HepG2 (cell line): Measurements from ENCODE around the gene MBL2. TPM values are rescaled to one million over a fixed set of nuclear protein-coding genes. Genes with fewer than 3 reads are reported as not detected.

ENCODE experiments used
- CHCHD3 ChIP-seq: sonication (generic); formaldehyde crosslinking; IDR thresholded peaks from 2 replicates; pipeline ENCODE4 v1.8.0; 2022; ENCODE audit warnings: mild to moderate bottlenecking, missing genetic modification reagents, moderate library complexity
- CREB1 ChIP-seq, 2 experiments: fragments of 450-650 bp in 1 of 2; IDR thresholded peaks; 2 replicates each; pipeline ENCODE4 v1.6.1; 2016 to 2017; ENCODE audit warnings: control low read depth in 1 of 2, mild to moderate bottlenecking in 1 of 2, missing compliant biosample characterization in 1 of 2, missing genetic modification characterization in 1 of 2
- IRX3 ChIP-seq: sonication (generic); formaldehyde crosslinking; IDR thresholded peaks from 2 replicates; pipeline ENCODE4 v1.8.1; 2023; ENCODE audit warnings: mild to moderate bottlenecking, low read depth, missing genetic modification reagents, borderline replicate concordance
- MTF2 ChIP-seq: sonication (generic); formaldehyde crosslinking; IDR thresholded peaks from 2 replicates; pipeline ENCODE4 v1.5.0; 2020; ENCODE audit warnings: missing genetic modification reagents, borderline replicate concordance
- REPIN1 ChIP-seq: sonication (generic); formaldehyde crosslinking; IDR thresholded peaks from 2 replicates; pipeline ENCODE4 v1.8.0; 2022; ENCODE audit warnings: missing genetic modification reagents, low read depth, mild to moderate bottlenecking, borderline replicate concordance
- SALL1 ChIP-seq: sonication (generic); formaldehyde crosslinking; IDR thresholded peaks from 2 replicates; pipeline ENCODE4 v1.8.0; 2022; ENCODE audit warnings: mild to moderate bottlenecking, missing genetic modification reagents
- SMAD3 ChIP-seq: sonication (generic); formaldehyde crosslinking; IDR thresholded peaks from 2 replicates; pipeline ENCODE4 v1.4.0; 2020; ENCODE audit warnings: missing genetic modification reagents
- polyA plus RNA-seq, 8 experiments: library from polyadenylated mRNA; depleted of rRNA in 3 of 8; stranded (reverse) in 7 of 8; unstranded in 1 of 8; fragments of >200 nt; fragmentation: Illumina TruSeq in 4 of 8; extraction: Trizol in 4 of 8; gene quantifications; 2 replicates each; pipeline versions ENCODE4 v1.2.1 to v1.2.3, GENCODE V29; 2011 to 2016; ENCODE audit warnings: low read depth in 4 of 8, missing spikeins in 1 of 8, mixed read lengths in 1 of 8; ENCODE audit not compliant: insufficient read depth in 1 of 8
- total RNA-seq, 5 experiments: library from RNA; depleted of rRNA; stranded (reverse); fragments of >200 nt; fragmentation: Illumina TruSeq; extraction: Trizol; gene quantifications; 2 replicates each; pipeline ENCODE4 v1.2.3, GENCODE V29; 2016; ENCODE audit warnings: low read depth in 1 of 5
- TF ChIP-seq, protein P1 (sequence below), 2 experiments: fragments of 450-650 bp in 1 of 2; sonication (generic) in 1 of 2; formaldehyde crosslinking in 1 of 2; IDR thresholded peaks; 2 replicates each; pipeline versions ENCODE4 v1.6.1 to v1.8.0; 2016 to 2022; ENCODE audit warnings: antibody characterized with exemption in 1 of 2, mild to moderate bottlenecking in 1 of 2, missing genetic modification reagents in 1 of 2
- TF ChIP-seq, protein P2 (sequence below): sonication (generic); formaldehyde crosslinking; IDR thresholded peaks from 2 replicates; pipeline ENCODE4 v1.4.0; 2020; ENCODE audit warnings: missing genetic modification reagents
- TF ChIP-seq, protein P3 (sequence below): sonication (generic); formaldehyde crosslinking; IDR thresholded peaks from 2 replicates; pipeline ENCODE4 v1.9.0; 2021; ENCODE audit warnings: missing genetic modification reagents, borderline replicate concordance
- TF ChIP-seq, protein P4 (sequence below): sonication (generic); formaldehyde crosslinking; conservative IDR thresholded peaks from 2 replicates; pipeline ENCODE4 v1.4.0; 2020; ENCODE audit warnings: mild to moderate bottlenecking, missing genetic modification reagents, moderate library complexity

The MBL2 gene
- total and polyA plus RNA-seq, 2 of the 13 experiments (the other 11 are each of a cell fraction or from before 2014, with no cell fraction given) = 9.6 to 16.2 TPM

DNA sequence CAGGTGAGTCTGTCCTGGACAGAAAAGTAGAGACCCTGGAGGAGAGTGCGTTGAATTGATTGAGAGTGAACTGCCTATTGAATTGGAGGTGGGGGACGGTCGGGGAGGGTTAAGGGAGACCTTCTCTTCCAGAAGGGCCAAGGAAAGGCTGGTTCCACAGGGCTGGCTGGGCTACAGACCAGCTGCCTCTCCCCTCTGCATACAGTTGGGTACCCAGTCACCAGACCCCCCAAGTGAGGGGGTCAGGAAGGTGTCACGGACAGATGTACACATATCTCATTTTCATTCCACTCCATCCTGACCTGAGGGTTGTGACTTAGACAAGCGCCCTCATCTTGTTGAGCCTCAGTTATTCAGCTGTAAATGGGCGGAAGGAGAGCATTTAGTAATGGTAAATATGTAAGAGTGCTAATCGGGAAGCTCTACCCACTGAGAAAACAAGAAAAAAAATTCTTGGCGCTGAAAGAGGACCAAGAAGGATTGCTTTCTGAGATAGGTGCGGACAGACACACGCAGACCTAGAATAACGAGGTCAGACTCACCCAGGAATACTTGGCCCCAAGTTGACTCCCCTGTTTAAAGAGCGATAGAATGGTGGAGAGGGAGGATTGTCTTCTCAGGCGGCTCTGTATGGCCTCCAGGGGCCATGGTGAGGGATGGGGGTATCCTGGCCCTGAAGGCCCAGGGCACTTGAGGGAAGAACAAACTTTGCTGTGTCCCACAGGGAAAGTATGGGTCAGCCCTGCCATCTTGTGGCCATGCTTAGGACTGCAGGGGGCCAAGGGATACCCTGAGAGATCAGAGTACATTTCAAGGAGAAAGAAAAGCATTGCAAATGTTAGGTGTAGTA lies 7.2 kb upstream of the MBL2 start (continued):
- TF ChIP-seq CHCHD3 (CRISPR knock-in tag) (no peak), MTF2 (CRISPR knock-in tag) (no peak), SMAD3 (CRISPR knock-in tag) (no peak), IRX3 (no peak), REPIN1 (CRISPR knock-in tag) (peak; percentile 49; the same call in 1 of the 2 replicates), SALL1 (CRISPR knock-in tag) (peak; percentile 31), CREB1 (IDR thresholded peaks at IDR 0.05) (no peak), CREB1 (CRISPR knock-in tag; IDR thresholded peaks at IDR 0.05) (no peak)
- TF ChIP-seq, protein P1, sequence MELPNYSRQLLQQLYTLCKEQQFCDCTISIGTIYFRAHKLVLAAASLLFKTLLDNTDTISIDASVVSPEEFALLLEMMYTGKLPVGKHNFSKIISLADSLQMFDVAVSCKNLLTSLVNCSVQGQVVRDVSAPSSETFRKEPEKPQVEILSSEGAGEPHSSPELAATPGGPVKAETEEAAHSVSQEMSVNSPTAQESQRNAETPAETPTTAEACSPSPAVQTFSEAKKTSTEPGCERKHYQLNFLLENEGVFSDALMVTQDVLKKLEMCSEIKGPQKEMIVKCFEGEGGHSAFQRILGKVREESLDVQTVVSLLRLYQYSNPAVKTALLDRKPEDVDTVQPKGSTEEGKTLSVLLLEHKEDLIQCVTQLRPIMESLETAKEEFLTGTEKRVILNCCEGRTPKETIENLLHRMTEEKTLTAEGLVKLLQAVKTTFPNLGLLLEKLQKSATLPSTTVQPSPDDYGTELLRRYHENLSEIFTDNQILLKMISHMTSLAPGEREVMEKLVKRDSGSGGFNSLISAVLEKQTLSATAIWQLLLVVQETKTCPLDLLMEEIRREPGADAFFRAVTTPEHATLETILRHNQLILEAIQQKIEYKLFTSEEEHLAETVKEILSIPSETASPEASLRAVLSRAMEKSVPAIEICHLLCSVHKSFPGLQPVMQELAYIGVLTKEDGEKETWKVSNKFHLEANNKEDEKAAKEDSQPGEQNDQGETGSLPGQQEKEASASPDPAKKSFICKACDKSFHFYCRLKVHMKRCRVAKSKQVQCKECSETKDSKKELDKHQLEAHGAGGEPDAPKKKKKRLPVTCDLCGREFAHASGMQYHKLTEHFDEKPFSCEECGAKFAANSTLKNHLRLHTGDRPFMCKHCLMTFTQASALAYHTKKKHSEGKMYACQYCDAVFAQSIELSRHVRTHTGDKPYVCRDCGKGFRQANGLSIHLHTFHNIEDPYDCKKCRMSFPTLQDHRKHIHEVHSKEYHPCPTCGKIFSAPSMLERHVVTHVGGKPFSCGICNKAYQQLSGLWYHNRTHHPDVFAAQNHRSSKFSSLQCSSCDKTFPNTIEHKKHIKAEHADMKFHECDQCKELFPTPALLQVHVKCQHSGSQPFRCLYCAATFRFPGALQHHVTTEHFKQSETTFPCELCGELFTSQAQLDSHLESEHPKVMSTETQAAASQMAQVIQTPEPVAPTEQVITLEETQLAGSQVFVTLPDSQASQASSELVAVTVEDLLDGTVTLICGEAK (IDR thresholded peaks at IDR 0.05) = no peak
- TF ChIP-seq, protein P1 (CRISPR knock-in tag; IDR thresholded peaks at IDR 0.05) = no peak
- TF ChIP-seq, protein P2, sequence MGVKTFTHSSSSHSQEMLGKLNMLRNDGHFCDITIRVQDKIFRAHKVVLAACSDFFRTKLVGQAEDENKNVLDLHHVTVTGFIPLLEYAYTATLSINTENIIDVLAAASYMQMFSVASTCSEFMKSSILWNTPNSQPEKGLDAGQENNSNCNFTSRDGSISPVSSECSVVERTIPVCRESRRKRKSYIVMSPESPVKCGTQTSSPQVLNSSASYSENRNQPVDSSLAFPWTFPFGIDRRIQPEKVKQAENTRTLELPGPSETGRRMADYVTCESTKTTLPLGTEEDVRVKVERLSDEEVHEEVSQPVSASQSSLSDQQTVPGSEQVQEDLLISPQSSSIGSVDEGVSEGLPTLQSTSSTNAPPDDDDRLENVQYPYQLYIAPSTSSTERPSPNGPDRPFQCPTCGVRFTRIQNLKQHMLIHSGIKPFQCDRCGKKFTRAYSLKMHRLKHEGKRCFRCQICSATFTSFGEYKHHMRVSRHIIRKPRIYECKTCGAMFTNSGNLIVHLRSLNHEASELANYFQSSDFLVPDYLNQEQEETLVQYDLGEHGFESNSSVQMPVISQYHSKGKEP (CRISPR knock-in tag) = no peak
- TF ChIP-seq, protein P3, sequence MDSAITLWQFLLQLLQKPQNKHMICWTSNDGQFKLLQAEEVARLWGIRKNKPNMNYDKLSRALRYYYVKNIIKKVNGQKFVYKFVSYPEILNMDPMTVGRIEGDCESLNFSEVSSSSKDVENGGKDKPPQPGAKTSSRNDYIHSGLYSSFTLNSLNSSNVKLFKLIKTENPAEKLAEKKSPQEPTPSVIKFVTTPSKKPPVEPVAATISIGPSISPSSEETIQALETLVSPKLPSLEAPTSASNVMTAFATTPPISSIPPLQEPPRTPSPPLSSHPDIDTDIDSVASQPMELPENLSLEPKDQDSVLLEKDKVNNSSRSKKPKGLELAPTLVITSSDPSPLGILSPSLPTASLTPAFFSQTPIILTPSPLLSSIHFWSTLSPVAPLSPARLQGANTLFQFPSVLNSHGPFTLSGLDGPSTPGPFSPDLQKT (CRISPR knock-in tag) = no peak
- TF ChIP-seq, protein P4, sequence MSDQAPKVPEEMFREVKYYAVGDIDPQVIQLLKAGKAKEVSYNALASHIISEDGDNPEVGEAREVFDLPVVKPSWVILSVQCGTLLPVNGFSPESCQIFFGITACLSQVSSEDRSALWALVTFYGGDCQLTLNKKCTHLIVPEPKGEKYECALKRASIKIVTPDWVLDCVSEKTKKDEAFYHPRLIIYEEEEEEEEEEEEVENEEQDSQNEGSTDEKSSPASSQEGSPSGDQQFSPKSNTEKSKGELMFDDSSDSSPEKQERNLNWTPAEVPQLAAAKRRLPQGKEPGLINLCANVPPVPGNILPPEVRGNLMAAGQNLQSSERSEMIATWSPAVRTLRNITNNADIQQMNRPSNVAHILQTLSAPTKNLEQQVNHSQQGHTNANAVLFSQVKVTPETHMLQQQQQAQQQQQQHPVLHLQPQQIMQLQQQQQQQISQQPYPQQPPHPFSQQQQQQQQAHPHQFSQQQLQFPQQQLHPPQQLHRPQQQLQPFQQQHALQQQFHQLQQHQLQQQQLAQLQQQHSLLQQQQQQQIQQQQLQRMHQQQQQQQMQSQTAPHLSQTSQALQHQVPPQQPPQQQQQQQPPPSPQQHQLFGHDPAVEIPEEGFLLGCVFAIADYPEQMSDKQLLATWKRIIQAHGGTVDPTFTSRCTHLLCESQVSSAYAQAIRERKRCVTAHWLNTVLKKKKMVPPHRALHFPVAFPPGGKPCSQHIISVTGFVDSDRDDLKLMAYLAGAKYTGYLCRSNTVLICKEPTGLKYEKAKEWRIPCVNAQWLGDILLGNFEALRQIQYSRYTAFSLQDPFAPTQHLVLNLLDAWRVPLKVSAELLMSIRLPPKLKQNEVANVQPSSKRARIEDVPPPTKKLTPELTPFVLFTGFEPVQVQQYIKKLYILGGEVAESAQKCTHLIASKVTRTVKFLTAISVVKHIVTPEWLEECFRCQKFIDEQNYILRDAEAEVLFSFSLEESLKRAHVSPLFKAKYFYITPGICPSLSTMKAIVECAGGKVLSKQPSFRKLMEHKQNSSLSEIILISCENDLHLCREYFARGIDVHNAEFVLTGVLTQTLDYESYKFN = no peak
